ENCODE results near the gene TRIM40. TPM values are rescaled to one million over a fixed set of nuclear protein-coding genes. Genes with fewer than 3 reads are reported as not detected.

TRIM40 gene
- polyA plus RNA-seq, 4 donors = not detected

- no peak for DNase-seq (ENCODE audit: low read depth in 4 of 4, low spot score in 3 of 4)
Measured at GRCh38 chr6:30194797-30195690, 59.1 kb downstream of the TRIM40 start.

- DNase-seq (ENCODE audit: low read depth in 4 of 4, low spot score in 3 of 4) = no peak
Measured at GRCh38 chr6:30195951-30196350, 60.0 kb downstream of the TRIM40 start.

- DNase-seq (ENCODE audit: low read depth in 4 of 4, low spot score in 3 of 4) = no peak
Measured at GRCh38 chr6:30196376-30196775, 60.4 kb downstream of the TRIM40 start.

Other genes starting within 250 kb of the TRIM40 start
- gene HLA-A, start 193.6 kb upstream of the TRIM40 start, polyA plus RNA-seq (ENCODE audit: insufficient read length in 4 of 4) = 100 to 1,000 TPM; 116 to 202 (median 172) TPM
- gene POLR1H, start 74.9 kb upstream of the TRIM40 start, polyA plus RNA-seq (ENCODE audit: insufficient read length in 4 of 4) = 10 to 100 TPM; 36.7 to 41.9 (median 37.7) TPM
- gene PPP1R11, start 68.9 kb upstream of the TRIM40 start, polyA plus RNA-seq (ENCODE audit: insufficient read length in 4 of 4) = 10 to 100 TPM; 56.7 to 74.2 (median 64.7) TPM
- 1 to 10 TPM in 3 of 4 donors, under 1 TPM in 1; 0.97 to 1.5 (median 1.3) TPM for gene RNF39, start 60.4 kb upstream of the TRIM40 start, polyA plus RNA-seq (ENCODE audit: insufficient read length in 4 of 4)
- not detected for gene TRIM31, start 23.1 kb upstream of the TRIM40 start, polyA plus RNA-seq (ENCODE audit: insufficient read length in 4 of 4)
- gene TRIM10, start 25.1 kb downstream of the TRIM40 start, polyA plus RNA-seq (ENCODE audit: insufficient read length in 4 of 4) = 1 to 10 TPM in 1 of 4 donors, under 1 TPM in 3; 0.45 to 2.6 (median 0.48) TPM
- gene TRIM15, start 27.4 kb downstream of the TRIM40 start, polyA plus RNA-seq (ENCODE audit: insufficient read length in 4 of 4) = under 1 TPM in 1 of 4 donors, not detected in 3; 0.14 TPM
- gene TRIM26, start 77.3 kb downstream of the TRIM40 start, polyA plus RNA-seq (ENCODE audit: insufficient read length in 4 of 4) = 10 to 100 TPM; 28.8 to 39.3 (median 36.9) TPM
- 10 to 100 TPM in 3 of 4 donors, 1 to 10 TPM in 1; 10.0 to 15.1 (median 13.4) TPM for gene TRIM39, start 190.8 kb downstream of the TRIM40 start, polyA plus RNA-seq (ENCODE audit: insufficient read length in 4 of 4)
- gene RPP21, start 209.0 kb downstream of the TRIM40 start, polyA plus RNA-seq (ENCODE audit: insufficient read length in 4 of 4) = 10 to 100 TPM; 22.5 to 40.2 (median 28.7) TPM